ENCODE measurements around the gene ARFGEF2.

DNA sequence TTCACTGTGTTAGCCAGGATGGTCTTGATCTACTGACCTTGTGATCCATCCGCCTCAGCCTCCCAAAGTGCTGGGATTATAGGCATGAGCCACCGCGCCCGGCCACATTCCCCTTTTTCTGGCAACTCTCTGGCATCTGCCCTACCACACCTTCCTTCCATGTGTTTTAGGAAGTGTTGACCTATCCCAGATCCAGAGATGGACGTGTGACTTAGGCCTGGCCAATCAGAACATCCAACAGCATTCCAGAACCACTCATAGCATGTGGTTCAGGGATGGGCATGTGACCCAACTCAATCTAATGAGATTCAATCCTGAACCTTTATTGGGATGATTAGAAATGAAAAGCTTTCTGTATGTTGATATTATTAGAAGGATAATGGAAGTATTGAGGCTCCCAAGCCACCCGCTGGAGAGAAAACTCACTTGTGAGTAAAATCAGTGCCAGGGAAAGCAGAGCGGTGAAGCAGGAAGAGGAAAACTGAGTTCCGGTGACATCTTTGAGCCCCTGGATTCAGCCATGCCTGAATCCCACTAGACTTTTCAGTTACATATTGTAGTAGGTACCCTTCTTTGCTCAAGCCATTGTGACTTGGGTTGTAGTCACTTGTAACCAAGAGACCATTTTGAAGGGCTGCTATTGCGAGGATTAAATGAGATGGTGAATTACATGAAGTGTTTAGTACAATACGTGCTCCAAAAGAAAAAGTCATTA, 42.8 kb upstream of the ARFGEF2 start:
- TF ChIP-seq, protein P1, sequence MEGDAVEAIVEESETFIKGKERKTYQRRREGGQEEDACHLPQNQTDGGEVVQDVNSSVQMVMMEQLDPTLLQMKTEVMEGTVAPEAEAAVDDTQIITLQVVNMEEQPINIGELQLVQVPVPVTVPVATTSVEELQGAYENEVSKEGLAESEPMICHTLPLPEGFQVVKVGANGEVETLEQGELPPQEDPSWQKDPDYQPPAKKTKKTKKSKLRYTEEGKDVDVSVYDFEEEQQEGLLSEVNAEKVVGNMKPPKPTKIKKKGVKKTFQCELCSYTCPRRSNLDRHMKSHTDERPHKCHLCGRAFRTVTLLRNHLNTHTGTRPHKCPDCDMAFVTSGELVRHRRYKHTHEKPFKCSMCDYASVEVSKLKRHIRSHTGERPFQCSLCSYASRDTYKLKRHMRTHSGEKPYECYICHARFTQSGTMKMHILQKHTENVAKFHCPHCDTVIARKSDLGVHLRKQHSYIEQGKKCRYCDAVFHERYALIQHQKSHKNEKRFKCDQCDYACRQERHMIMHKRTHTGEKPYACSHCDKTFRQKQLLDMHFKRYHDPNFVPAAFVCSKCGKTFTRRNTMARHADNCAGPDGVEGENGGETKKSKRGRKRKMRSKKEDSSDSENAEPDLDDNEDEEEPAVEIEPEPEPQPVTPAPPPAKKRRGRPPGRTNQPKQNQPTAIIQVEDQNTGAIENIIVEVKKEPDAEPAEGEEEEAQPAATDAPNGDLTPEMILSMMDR (conservative IDR thresholded peaks at IDR 0.05; ENCODE audit: low read depth, low read length), result no peak
- TF ChIP-seq POLR2A (IDR thresholded peaks at IDR 0.05; ENCODE audit: low read depth, low read length) (no peak), CHD1 (IDR thresholded peaks at IDR 0.05; ENCODE audit: low read depth, low read length) (no peak), NFE2L2 (IDR thresholded peaks at IDR 0.05; ENCODE audit: low read depth, low read length) (no peak), RAD21 (IDR thresholded peaks at IDR 0.05; ENCODE audit: low read length) (no peak), MAFK (IDR thresholded peaks at IDR 0.05; ENCODE audit: low read depth, low read length) (no peak), RCOR1 (IDR thresholded peaks at IDR 0.05; ENCODE audit: insufficient replicate concordance, low read length) (no peak)
- TF ChIP-seq, protein P2, sequence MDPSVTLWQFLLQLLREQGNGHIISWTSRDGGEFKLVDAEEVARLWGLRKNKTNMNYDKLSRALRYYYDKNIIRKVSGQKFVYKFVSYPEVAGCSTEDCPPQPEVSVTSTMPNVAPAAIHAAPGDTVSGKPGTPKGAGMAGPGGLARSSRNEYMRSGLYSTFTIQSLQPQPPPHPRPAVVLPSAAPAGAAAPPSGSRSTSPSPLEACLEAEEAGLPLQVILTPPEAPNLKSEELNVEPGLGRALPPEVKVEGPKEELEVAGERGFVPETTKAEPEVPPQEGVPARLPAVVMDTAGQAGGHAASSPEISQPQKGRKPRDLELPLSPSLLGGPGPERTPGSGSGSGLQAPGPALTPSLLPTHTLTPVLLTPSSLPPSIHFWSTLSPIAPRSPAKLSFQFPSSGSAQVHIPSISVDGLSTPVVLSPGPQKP (IDR thresholded peaks at IDR 0.05; ENCODE audit: borderline replicate concordance, low read depth, low read length), result no peak

Data from IMR-90 (cell line).